Thyroid gland (tissue), 4 donors: ENCODE measurements around the gene WDR27.

Experiments used
- CTCF ChIP-seq, 6 experiments: fragments of 200-600 bp in 3 of 6; fragments of 450-650 bp in 3 of 6; sonication (generic) in 3 of 6; IDR thresholded peaks; one replicate each; pipeline ENCODE4 v1.5.1; 2016 to 2019; ENCODE audit warnings: antibody characterized with exemption in 6 of 6, mild to moderate bottlenecking in 2 of 6, inconsistent platforms in 1 of 6, moderate library complexity in 1 of 6
- POLR2A ChIP-seq, 2 donors: fragments of 450-650 bp; IDR thresholded peaks; one replicate each; pipeline ENCODE4 v1.6.1; 2017; ENCODE audit warnings: antibody characterized with exemption in 2 of 2, mild to moderate bottlenecking in 2 of 2, moderate library complexity in 1 of 2

- no peak for TF ChIP-seq CTCF (IDR thresholded peaks at IDR 0.05)
- TF ChIP-seq POLR2A (IDR thresholded peaks at IDR 0.05) = no peak
Measured at GRCh38 chr6:169449221-169449620, 252.6 kb downstream of the WDR27 start.
